ENCODE measurements around the gene HSPG2. TPM values are rescaled to one million over a fixed set of nuclear protein-coding genes. Genes with fewer than 3 reads are reported as not detected.

HSPG2 gene
- total and polyA plus RNA-seq, 2 of the 8 experiments (the other 6 are each of a cell fraction or from before 2014, with no cell fraction given) = 17.8 to 111 TPM

GRCh38 chr1:21836729-21837128 is 100.4 kb downstream of the HSPG2 start (continued):
- no peak for TF ChIP-seq CHD7 (IDR thresholded peaks at IDR 0.05; ENCODE audit: insufficient replicate concordance, low read length)
- no peak for TF ChIP-seq SIN3A (conservative IDR thresholded peaks at IDR 0.05 in 1 of 2, IDR thresholded peaks at IDR 0.05 in 1 of 2; ENCODE audit: low read depth in 1 of 2, low read length in 2 of 2)
- TF ChIP-seq EGR1 (IDR thresholded peaks at IDR 0.05; ENCODE audit: borderline replicate concordance, low read depth, low read length) = no peak
- no peak for TF ChIP-seq HDAC6 (IDR thresholded peaks at IDR 0.05; ENCODE audit: low read depth, low read length)
- TF ChIP-seq CREB1 (IDR thresholded peaks at IDR 0.05) = no peak
